Hepatic stellate cell (primary cell): ENCODE data around the gene ANKRD34C.

Experiments used
- DNase-seq: peaks from one replicate; pipeline ENCODE4 v3.0.0; 2011; ENCODE audit warnings: low spot score

ANKRD34C gene

DNA sequence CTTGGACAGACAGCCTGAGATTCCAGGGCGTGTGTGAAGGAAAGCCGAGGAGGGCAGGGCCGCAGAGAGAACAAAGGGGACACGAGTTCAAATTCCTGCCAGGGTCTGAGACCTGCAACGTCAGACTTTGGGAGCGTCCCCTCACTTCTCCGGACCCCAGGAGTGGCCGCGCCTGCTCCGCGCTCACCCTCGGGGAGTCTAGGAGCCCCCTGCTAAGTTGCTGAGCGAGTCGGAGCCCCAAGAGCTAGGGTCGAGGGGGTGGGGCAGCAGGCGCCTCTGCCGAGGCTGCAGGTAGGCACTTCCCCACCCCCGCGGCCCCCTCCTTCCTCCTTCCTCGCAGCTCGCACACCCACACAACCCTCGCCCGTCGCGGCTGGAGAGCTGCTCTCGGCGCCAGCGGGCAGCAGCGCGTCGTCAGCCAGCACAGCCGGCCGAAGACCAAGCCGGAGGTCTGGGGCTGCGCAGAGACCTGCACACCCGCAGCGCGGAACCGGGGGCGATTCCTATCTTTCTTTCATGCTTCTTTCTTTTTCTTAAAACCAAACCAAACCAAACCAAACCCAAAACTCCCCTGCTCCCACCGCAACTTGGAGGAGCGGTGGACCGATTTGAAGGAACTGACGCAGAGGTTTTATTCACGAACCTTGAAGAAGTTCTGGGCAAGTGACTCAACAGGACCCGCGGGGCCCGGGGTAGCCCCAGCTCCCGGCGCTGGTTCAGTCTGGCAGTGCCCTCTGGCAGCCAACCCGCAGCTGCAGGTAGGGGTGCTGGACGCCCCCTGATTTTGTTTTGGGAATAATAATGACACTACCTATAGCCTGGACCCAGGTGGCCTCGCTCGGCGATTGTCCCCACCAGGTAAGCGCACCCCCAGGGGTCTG, at the start of gene ANKRD34C:
Gene ANKRD34C, plus strand, starts transcription at position 352 of the 881 bp plus-strand sequence. CDS start 10,563 bp downstream, outside the sequence.
- no peak for DNase-seq

DNA sequence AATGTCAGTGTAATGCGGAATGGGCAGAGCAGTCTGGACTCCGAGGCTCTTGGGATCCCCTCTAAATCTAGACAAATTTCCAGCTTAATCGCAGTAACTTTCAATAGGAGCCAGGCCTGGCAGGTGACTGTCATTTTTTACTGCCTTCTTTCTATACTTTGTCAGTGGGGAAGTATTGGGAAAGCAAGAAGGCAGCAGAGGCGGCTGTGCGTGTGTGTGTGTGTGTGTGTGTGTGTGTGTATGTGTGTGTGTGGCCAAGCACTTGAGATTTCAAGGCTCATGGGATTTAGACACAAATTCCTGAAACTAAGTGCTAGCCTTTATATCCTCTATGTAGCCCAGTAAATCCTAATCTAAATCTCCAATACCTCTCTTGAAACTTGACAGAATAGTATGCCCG, 49.3 kb upstream of the ANKRD34C start:
- DNase-seq, result no peak

- no peak for DNase-seq
These were observed 42.5 kb upstream of the ANKRD34C start for GRCh38 chr15:79240036-79240435.

- no peak for DNase-seq
These were observed 38.8 kb upstream of the ANKRD34C start for GRCh38 chr15:79243723-79244122.

DNA sequence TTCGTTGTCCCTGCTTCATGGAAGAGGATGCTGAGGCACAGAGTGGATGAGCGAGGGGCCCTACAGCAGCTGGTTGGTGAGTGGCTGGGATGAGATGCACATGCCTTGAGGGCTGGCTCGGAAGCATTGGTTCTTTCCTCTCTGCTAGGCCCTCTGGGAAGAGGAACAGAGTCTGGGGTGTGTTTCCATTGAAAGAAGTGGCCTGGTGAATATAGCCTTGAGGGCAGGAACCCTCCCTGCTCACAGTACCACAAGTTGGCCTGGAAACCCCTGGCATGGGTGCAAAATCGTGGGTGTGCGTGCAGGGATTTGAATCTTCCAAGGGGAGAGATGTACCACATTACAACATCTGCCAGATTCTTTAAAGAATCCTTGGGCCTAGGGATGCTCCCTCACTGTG, 37.6 kb upstream of the ANKRD34C start:
- no peak for DNase-seq

GRCh38 chr15:79248183-79248582, 34.3 kb upstream of the ANKRD34C start:
- no peak for DNase-seq

DNA sequence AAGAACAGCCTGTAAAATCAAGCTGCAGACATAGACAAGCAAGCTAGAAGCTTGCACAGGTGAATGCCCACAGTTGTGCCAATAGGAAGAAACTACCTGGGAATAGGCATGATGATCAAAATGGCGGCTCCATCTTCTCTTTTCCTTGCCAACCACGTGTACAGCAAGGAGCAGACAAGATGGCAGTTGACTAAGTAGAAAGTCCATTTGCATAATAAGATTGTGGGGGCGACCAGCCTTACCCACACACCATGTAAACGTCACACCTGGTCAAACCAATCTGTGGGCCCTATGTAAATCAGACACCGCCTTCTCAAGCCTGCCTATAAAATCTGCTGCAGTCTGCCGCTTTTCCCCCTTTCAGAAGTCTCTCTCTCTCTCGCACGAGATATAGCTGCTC, 25.1 kb upstream of the ANKRD34C start:
- no peak for DNase-seq

DNA sequence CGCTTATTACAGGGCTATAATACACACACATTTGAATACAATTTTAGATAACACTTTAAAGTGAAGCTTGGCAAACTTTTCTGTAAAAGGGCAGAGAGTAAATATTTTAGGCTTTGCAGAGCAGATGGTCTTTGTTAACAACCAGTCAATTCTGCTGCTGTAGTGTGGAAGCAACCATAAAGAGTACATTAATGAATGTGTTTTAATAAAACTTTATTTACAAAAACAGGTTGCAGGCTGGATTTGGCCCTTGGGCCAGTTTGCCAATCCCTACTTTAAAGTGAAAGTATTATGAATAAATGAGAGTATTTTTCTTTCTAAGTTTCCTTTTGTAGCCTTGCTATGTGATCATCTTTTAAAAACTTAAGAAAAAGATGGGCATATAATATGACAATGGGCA, 20.7 kb upstream of the ANKRD34C start:
- DNase-seq, result no peak

- DNase-seq, result no peak
These were observed 17.4 kb upstream of the ANKRD34C start for GRCh38 chr15:79265167-79265566.

DNA sequence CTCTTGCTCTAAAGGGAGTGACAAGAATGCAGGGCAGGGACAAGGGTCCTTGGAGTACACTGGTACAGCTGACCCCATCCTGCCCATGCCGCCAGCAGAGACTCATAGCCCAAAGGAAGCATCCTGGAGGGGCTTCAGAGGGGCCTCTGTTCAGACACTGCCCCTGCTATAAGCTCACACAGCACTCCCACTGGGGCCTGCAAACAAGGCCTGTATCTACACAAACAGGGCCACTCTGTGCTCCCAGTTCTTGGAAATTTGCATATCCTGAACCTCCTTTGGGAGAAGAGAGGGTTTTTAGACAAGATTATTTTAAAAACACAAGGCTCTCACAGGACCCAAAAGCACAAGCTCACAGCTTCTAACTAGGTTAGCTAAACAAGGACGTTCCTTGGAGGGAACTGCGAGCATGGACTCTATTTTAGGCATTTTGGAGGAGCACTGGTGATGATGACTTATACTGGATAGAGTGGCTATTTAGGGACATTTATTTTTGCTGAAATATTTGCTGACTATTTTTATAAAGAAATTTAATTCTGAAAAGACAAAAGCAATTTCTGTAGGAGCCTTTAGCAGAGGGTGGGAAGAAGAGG, 16.4 kb upstream of the ANKRD34C start:
- DNase-seq, result no peak

GRCh38 chr15:79283252-79284048, 928 bp downstream of the ANKRD34C start:
- DNase-seq, result peak; percentile 22

DNA sequence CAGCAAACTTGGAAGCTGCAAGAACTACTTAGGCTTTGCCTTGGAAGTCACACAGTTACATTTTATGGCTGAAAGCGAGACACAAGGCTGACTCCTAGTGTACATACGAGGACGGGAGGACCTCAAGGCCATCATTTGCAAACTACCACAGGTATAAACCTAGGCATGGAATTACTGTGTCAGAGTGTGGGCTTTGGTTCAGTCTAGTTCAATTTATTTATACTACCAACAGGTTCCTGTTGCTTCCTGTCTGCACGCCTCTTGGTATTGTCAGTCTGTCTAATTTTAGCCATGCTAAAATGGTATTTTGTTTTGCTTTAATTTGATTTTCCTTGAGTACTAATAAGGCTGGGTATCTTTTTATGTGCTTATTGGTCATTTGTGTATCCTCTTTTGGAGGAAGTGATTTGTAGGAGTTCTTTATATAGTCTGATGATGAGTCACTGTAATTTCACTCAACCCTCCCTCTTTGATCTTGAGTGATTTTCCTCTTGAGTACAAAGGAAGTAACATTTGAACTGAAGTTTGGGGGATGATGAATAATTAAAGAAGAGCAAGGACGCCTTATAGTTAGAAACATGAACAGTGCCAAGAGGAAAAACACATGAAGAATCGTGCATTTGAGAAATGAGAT, 8.2 kb downstream of the ANKRD34C start:
- no peak for DNase-seq

GRCh38 chr15:79292011-79292410, 9.5 kb downstream of the ANKRD34C start:
- no peak for DNase-seq

DNA sequence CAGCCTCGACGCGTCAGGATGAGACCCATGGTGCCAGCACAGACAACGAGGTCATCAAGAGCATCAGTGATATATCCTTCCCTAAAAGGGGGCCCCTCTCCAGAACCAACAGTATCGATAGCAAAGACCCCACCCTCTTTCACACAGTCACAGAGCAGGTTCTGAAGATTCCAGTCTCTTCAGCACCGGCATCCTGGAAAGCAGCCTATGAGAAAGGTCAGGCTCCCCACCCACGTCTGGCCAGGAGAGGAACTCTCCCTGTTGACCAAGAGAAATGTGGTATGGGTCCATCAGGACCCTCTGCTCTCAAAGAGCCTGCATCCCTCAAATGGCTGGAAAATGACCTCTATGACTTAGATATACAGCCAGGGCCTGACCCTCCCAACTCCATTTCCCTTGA, 11.6 kb downstream of the ANKRD34C start:
- no peak for DNase-seq

DNA sequence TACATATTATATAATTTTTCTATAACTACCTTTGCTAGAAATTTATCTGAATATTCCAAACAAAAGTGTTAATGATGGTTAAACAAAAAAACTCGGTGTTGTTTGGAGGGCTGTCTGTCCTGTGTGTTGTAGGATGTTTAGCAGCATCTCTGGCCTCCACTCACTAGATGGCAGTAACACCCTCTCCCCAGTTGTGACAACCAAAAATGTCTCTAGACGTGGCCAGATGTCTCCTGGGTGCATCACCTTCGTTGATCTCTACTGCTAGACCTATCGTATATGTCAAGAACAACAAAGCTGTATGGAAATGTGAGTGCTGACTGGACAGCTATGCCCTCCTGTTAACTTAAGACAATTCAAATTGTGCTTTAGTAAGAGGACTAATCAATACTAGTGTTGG, 14.1 kb downstream of the ANKRD34C start:
- DNase-seq, result no peak

- DNase-seq, result no peak
These were observed 16.8 kb downstream of the ANKRD34C start for GRCh38 chr15:79299126-79299840.

- no peak for DNase-seq
These were observed 17.3 kb downstream of the ANKRD34C start for GRCh38 chr15:79299841-79300235.

GRCh38 chr15:79307251-79307650, 24.7 kb downstream of the ANKRD34C start:
- DNase-seq, result no peak

DNA sequence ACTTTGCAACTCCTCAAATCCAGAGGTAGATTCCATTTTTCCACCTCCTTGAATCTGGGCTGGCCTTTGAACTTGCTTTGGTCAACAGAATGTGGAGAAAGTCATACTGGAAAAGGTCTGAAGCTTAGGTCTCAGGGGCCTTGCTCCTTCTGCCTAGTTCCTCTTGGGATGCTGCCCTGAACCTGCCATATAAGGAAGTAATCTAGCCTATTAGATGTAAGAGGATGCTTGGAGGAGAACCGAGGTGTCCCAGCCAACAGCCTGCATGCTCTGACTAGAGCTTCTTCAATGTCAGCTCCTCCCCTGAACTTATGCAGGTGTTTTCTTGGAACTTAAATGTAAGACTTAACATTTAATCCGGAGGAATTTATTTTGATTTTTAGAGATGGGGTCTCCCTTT, 26.4 kb downstream of the ANKRD34C start:
- no peak for DNase-seq

DNA sequence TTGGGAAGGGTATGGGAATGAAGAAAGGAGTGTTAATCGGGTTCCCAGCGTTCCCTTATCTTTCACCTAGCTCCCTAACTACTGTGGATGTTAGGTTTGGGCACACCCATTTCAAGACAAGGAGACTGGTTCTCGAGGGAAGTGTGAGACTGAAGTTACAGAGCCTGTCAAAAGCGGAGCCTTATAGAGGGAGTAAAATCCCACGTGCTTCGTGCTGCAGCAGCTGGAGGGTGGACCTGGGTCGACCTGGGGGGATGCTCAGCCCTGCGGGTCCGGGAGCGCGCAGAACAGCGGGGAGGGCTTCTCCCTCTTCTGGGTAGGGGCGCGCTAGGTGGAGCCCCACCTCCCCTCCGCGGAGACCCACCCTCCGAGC, 28.1 kb downstream of the ANKRD34C start:
- no peak for DNase-seq

DNA sequence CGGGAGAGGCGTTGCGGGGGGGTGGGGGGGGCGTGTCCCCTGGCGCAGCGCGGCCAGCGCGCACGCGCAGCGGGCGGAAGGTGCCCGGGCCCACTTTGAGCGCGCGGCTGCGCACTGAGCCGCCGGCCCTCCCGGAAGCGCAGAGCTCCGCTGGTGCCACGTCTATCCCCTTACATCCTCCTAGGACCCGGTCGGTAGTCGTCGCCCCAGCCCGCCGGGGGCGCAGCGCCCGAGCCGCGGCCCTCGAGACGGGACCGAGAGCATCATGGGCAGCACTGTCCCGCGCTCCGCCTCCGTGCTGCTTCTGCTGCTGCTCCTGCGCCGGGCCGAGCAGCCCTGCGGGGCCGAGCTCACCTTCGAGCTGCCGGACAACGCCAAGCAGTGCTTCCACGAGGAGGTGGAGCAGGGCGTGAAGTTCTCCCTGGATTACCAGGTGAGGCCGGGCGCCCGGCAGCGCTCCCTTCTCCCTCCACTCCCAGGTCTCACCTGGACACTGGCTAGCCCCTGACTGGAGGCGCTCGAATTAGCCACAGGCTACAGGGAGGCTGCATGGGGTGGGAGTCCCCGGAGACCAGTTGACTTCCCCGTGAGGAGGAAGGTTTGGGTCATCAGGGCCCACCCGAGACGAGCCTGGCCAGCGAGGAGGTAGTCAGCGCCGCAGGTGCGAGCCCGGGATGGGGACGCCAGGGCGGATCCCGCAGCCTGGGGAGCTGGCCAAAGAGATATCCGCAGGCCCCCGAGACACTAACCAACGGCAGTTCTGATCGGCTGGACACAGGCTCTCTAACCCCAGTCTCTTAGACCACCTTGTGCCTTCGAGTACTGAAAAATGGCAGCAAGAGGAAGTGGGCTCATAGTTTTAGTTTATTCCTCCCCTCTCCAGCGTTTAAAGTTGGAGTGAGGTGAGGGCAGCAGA, 28.7 kb downstream of the ANKRD34C start, which contains the start of gene TMED3:
Gene TMED3, plus strand, starts transcription at position 128 of the 916 bp plus-strand sequence. Its CDS starts 138 bp downstream, at position 266.
- peak; percentile 98 for DNase-seq
